Erythroblast (primary cell): ENCODE data around the gene ZEB2.

ENCODE experiments used
- GATA1 ChIP-seq: IDR thresholded peaks from 2 replicates; pipeline ENCODE4 v1.6.1; 2011; ENCODE audit warnings: low read depth, mild to moderate bottlenecking, control low read depth, low read length, moderate library complexity
- POLR2A ChIP-seq: IDR thresholded peaks from 2 replicates; pipeline ENCODE4 v1.6.1; 2011; ENCODE audit warnings: mild to moderate bottlenecking, low read length

GRCh38 chr2:144366825-144367429 is 153.0 kb downstream of the ZEB2 start:
- TF ChIP-seq POLR2A (no peak), GATA1 (no peak)
